Activated CD8-positive, alpha-beta T cell treated with anti-CD3 and anti-CD28 coated beads for 36 hours (primary cell): ENCODE results near the gene MAPKAPK2. TPM values are rescaled to one million over a fixed set of nuclear protein-coding genes. Genes with fewer than 3 reads are reported as not detected.
A peak's percentile ranks its signal among the peaks of the same experiment; 100 is the strongest.

Experiments
- ATAC-seq: fragments of 200-7000 bp; cut with Tn5 transposase; one replicate; pipeline ENCODE4 v1.10.0; 2021; ENCODE audit warnings: mild to moderate bottlenecking, moderate library complexity
- CTCF ChIA-PET: fragments of 350-600 bp; sonication (Branson Sonifier 250); formaldehyde crosslinking; loops from one replicate; lab custom pipeline; 2021; ENCODE audit warnings: antibody characterized with exemption; lab: Charles Lee
- POLR2A ChIA-PET: fragments of 350-600 bp; sonication (Branson Sonifier 250); formaldehyde crosslinking; loops from one replicate; lab custom pipeline; 2021; ENCODE audit warnings: antibody characterized with exemption; lab: Charles Lee
- DNase-seq: peaks from one replicate; pipeline ENCODE4 v3.0.0-alpha.2; 2020
- H3K27ac Mint-ChIP-seq: one replicate; pipeline ENCODE4 v1.8.0; 2021; ENCODE audit warnings: mild to moderate bottlenecking, mixed read lengths
- H3K27me3 Mint-ChIP-seq: one replicate; pipeline ENCODE4 v1.8.0; 2021; ENCODE audit warnings: mixed read lengths
- H3K36me3 Mint-ChIP-seq: one replicate; pipeline ENCODE4 v1.8.0; 2021; ENCODE audit warnings: low read depth, mixed read lengths
- H3K4me1 Mint-ChIP-seq: one replicate; pipeline ENCODE4 v1.8.0; 2021; ENCODE audit warnings: low read depth, mixed read lengths
- H3K4me3 Mint-ChIP-seq: one replicate; pipeline ENCODE4 v1.8.0; 2021; ENCODE audit warnings: mild to moderate bottlenecking, moderate library complexity, mixed read lengths
- H3K9me3 Mint-ChIP-seq: one replicate; pipeline ENCODE4 v1.8.0; 2021; ENCODE audit warnings: mixed read lengths
- intact Hi-C: fragments of 100-400 bp; cut with micrococcal nuclease; formaldehyde crosslinking; loops from one replicate; pipeline ENCODE4 v1.10.0; 2022
- total RNA-seq, 2 experiments: library from RNA; stranded (reverse); gene quantifications; one replicate each; pipeline ENCODE4 v1.2.3, GENCODE V29; 2021
- TF ChIP-seq, protein P1 (sequence below): fragments of 200-600 bp; IDR thresholded peaks from one replicate; pipeline ENCODE4 v1.8.0; 2022; ENCODE audit warnings: antibody characterized with exemption, mild to moderate bottlenecking

MAPKAPK2 gene
- total RNA-seq, 2 experiments from 2014 or later, result 50.4 to 51.4 TPM

DNA sequence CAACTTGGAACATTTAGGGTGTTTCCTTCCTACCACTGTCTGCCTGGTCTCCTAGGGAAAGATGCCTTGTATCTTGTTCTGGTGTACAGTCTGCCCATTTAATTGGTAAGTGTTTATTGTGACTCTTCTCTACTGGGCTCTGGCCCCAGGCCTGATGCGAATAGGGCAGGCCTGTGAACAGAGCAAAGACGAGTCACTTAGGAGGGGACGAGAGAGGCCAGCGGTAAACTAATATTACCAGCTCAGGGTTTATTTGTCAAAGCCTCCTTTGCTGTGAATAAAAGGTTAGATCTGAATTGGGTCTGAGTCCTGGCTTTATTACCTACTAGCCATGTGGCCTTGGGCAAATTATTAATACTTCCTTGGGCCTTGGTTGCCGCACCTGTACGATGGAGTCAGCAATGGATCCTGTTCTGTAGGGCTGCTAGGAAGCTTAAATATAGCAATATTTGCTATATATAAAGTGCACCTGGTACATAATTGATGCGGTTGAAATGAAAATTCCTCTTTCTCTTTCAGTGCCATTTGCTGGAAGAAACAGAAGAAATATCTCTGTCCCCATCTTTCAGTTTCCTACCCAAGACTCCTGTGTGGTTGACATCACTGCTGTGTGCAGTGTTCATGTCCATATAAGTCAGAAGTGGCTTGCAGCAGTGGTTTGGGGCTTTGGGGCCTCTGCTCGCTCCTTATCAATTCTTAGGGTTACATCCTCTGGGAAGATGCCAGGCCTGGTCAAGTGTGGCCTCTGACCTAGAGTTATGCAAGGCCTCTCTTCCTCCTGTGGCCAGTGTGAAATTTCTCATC is 32.4 kb downstream of the MAPKAPK2 start:
- DNase-seq (peak; percentile 43), ATAC-seq (peak; percentile 61)
- TF ChIP-seq, protein P1, sequence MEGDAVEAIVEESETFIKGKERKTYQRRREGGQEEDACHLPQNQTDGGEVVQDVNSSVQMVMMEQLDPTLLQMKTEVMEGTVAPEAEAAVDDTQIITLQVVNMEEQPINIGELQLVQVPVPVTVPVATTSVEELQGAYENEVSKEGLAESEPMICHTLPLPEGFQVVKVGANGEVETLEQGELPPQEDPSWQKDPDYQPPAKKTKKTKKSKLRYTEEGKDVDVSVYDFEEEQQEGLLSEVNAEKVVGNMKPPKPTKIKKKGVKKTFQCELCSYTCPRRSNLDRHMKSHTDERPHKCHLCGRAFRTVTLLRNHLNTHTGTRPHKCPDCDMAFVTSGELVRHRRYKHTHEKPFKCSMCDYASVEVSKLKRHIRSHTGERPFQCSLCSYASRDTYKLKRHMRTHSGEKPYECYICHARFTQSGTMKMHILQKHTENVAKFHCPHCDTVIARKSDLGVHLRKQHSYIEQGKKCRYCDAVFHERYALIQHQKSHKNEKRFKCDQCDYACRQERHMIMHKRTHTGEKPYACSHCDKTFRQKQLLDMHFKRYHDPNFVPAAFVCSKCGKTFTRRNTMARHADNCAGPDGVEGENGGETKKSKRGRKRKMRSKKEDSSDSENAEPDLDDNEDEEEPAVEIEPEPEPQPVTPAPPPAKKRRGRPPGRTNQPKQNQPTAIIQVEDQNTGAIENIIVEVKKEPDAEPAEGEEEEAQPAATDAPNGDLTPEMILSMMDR, result no peak
- no peaks in the 10 kb centered on the region for H3K27me3 Mint-ChIP-seq
- intact Hi-C loops, result no loop called here
- H3K9me3 Mint-ChIP-seq, result no peaks in the 10 kb centered on the region
- no peaks in the 10 kb centered on the region for H3K36me3 Mint-ChIP-seq
- ChIA-PET POLR2A (interaction anchor here (1.0 to 1.2 kb wide), 3 partner anchors 20 to 206 kb away, joined by 3 to 4 read pairs (median 3); no protein-coding TSS in a partner anchor), CTCF (interaction anchor here (0.6 to 10.4 kb wide), 9 partner anchors 9 to 216 kb away, joined by 3 to 109 read pairs (median 8); no protein-coding TSS in a partner anchor)
- peak overlapping the region; percentile 79 for H3K27ac Mint-ChIP-seq
- peaks cover 81% of the 10 kb centered on the region for H3K4me1 Mint-ChIP-seq
- H3K4me3 Mint-ChIP-seq, result peak overlapping the region; percentile 15

DNA sequence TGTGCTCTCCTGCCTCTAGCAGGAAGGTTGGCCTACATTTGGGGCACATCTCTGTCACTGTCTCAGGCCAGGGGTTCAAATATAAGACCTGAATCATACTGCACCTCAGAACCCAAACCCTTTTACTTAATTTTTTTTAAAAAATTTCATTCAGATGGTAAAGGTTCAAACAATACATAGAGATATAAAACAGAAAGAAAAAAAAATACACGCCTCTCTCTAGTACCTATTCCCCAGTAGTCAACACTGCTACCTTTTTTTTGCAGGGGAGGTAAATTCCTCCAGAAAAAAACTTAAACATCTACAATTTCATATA is 32.9 kb downstream of the MAPKAPK2 start:
- peak overlapping the region; percentile 79 for H3K27ac Mint-ChIP-seq
- H3K4me3 Mint-ChIP-seq, result peak overlapping the region; percentile 15
- CTCF ChIA-PET, result interaction anchor here (0.6 to 10.4 kb wide), 5 partner anchors 9 to 195 kb away, joined by 3 to 109 read pairs (median 9); no protein-coding TSS in a partner anchor
- intact Hi-C loops, result no loop called here
- H3K9me3 Mint-ChIP-seq, result no peaks in the 10 kb centered on the region
- H3K4me1 Mint-ChIP-seq, result peaks cover 79% of the 10 kb centered on the region
- DNase-seq (no peak), ATAC-seq (peak; percentile 9)
- no peaks in the 10 kb centered on the region for H3K27me3 Mint-ChIP-seq
- no peaks in the 10 kb centered on the region for H3K36me3 Mint-ChIP-seq
- TF ChIP-seq, protein P1, result no peak
- POLR2A ChIA-PET, result interaction anchor here (1.2 kb wide), 1 partner anchor 19 kb away, joined by 3 read pairs; no protein-coding TSS in a partner anchor

DNA sequence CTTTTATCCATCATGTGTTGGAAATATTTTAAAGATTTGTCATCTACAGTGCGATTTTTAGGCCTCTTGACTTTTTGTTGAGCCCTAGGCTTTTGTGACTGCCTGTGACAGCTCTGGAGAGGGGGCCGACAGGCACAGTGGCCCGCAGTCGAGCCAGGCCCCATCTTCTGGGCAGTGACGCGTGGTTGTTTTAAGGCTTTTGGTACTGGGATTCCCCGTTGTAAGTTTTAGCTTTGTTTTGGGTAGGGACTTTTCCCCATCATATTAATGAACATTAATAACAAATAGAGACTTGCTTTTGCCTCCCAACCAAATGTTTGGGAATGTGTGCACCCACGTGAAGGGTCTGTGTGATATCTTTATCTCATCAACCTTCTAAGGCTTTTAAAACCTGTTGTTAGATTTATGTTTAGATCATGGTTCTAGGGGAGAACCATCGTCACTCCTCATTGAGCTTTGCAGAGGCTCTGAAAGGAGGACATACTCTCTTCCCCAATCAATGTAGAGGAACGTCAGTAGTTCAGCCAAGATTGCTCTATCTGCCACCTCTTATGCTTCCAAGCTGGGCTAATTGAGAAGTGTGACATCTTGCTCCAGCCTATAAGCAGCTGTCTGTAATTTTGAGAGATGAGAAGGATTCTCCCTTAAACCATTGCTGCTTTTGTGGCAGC is 34.6 kb downstream of the MAPKAPK2 start:
- no peak overlapping the region for H3K4me3 Mint-ChIP-seq
- CTCF ChIA-PET, result interaction anchor here (0.8 to 6.4 kb wide), 12 partner anchors 11 to 262 kb away, joined by 3 to 37 read pairs (median 3); partner anchors contain the start of gene DYRK3
- intact Hi-C loops, result no loop called here

DNA sequence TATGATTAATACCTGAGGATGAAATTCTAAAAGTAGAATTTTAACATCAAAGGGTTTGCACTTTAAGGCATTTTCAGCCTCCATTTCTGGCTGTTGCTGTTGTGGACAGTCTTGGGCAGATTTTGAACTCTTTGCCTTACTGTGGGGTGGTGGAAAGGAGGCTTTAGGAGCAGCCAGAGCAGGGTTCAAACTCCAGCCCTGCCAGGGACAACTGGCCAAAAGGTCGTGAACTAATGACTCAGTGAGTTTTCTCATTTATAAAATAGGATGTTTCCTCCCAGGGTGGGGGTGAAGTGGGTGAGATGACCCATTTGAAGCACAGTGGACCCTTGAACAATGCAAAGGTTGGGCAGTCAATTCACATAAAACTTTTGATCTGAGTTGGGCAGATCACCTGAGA is 36.7 kb downstream of the MAPKAPK2 start:
- ChIA-PET POLR2A (interaction anchor here (0.6 kb wide), 1 partner anchor 152 kb away, joined by 5 read pairs; no protein-coding TSS in a partner anchor), CTCF (interaction anchor here (0.7 to 6.4 kb wide), 4 partner anchors 13 to 192 kb away, joined by 3 to 37 read pairs (median 12); partner anchors contain the start of gene IL20)
- Mint-ChIP-seq H3K4me1 (peaks cover 74% of the 10 kb centered on the region), H3K27ac (no peak overlapping the region), H3K4me3 (no peak overlapping the region), H3K36me3 (no peaks in the 10 kb centered on the region), H3K9me3 (no peaks in the 10 kb centered on the region), H3K27me3 (no peaks in the 10 kb centered on the region)
- TF ChIP-seq, protein P1, result no peak
- no peak for ATAC-seq
- no peak for DNase-seq
- intact Hi-C loops, result no loop called here

More for the DNA sequence above, 34.6 kb downstream of the MAPKAPK2 start:
- ATAC-seq (no peak), DNase-seq (no peak)
- no peaks in the 10 kb centered on the region for H3K9me3 Mint-ChIP-seq
- POLR2A ChIA-PET, result interaction anchor here (0.6 to 0.9 kb wide), 2 partner anchors 41 to 49 kb away, joined by 3 read pairs; no protein-coding TSS in a partner anchor
- H3K36me3 Mint-ChIP-seq, result no peaks in the 10 kb centered on the region
- H3K27me3 Mint-ChIP-seq, result no peaks in the 10 kb centered on the region
- H3K27ac Mint-ChIP-seq, result peak overlapping the region; percentile 32
- H3K4me1 Mint-ChIP-seq, result peaks cover 75% of the 10 kb centered on the region
- TF ChIP-seq, protein P1, result no peak
